MCF 10A (cell line): ENCODE measurements around the gene HEBP1. TPM values are rescaled to one million over a fixed set of nuclear protein-coding genes. Genes with fewer than 3 reads are reported as not detected.
A peak's percentile ranks its signal among the peaks of the same experiment; 100 is the strongest.

ENCODE experiments used
- BruUV-seq: library from RNA; stranded (reverse); fragments of 400-500 nt; replicated peaks from 2 replicates; lab custom pipeline; 2021; lab: Mats Ljungman, UMichigan
- CTCF ChIA-PET: fragments of 300-600 bp; sonication (Branson Sonifier 250); formaldehyde crosslinking; extraction: SDS; loops from one replicate; lab custom pipeline; 2021; ENCODE audit warnings: antibody characterized with exemption, inconsistent platforms; lab: Yijun Ruan, JAX
- POLR2A ChIA-PET: fragments of 300-600, 350-650 bp; sonication (Branson Sonifier 250); formaldehyde crosslinking; extraction: SDS; loops from one replicate; lab custom pipeline; 2020; ENCODE audit warnings: antibody characterized with exemption, inconsistent platforms; lab: Yijun Ruan, JAX
- DNase-seq: peaks from one replicate; pipeline ENCODE4 v3.0.0-alpha.2; 2018; ENCODE audit not compliant: unreplicated experiment
- H3K27ac Mint-ChIP-seq: one replicate; pipeline ENCODE4 v1.8.0; 2022; ENCODE audit warnings: mild to moderate bottlenecking, low read depth, mixed read lengths; ENCODE audit not compliant: unreplicated experiment
- H3K27me3 Mint-ChIP-seq: one replicate; pipeline ENCODE4 v1.8.0; 2022; ENCODE audit warnings: mixed read lengths; ENCODE audit not compliant: insufficient read depth, unreplicated experiment
- H3K36me3 Mint-ChIP-seq: one replicate; pipeline ENCODE4 v1.8.0; 2022; ENCODE audit warnings: mild to moderate bottlenecking, moderate library complexity, mixed read lengths; ENCODE audit not compliant: insufficient read depth, unreplicated experiment
- H3K4me1 Mint-ChIP-seq: one replicate; pipeline ENCODE4 v1.8.0; 2022; ENCODE audit warnings: mixed read lengths; ENCODE audit not compliant: insufficient read depth, unreplicated experiment
- H3K4me3 Mint-ChIP-seq: one replicate; pipeline ENCODE4 v1.8.0; 2022; ENCODE audit warnings: mild to moderate bottlenecking, moderate library complexity, mixed read lengths; ENCODE audit not compliant: unreplicated experiment
- H3K9me3 Mint-ChIP-seq: one replicate; pipeline ENCODE4 v1.8.0; 2022; ENCODE audit warnings: mixed read lengths; ENCODE audit not compliant: unreplicated experiment
- intact Hi-C: fragments of 100-400 bp; cut with micrococcal nuclease; formaldehyde crosslinking; loops from 2 replicates; pipeline ENCODE4 v1.14.1; 2022
- total RNA-seq: library from RNA; stranded (reverse); gene quantifications from 2 replicates; pipeline ENCODE4 v1.2.3, GENCODE V29; 2022
- TF ChIP-seq, protein P1 (sequence below): fragments of 200-600 bp; IDR thresholded peaks from one replicate; pipeline ENCODE4 v1.8.0; 2022; ENCODE audit warnings: antibody characterized with exemption, mild to moderate bottlenecking; ENCODE audit not compliant: unreplicated experiment

Gene HEBP1
- total RNA-seq, 1 experiment from 2014 or later = 30.8 TPM

DNA sequence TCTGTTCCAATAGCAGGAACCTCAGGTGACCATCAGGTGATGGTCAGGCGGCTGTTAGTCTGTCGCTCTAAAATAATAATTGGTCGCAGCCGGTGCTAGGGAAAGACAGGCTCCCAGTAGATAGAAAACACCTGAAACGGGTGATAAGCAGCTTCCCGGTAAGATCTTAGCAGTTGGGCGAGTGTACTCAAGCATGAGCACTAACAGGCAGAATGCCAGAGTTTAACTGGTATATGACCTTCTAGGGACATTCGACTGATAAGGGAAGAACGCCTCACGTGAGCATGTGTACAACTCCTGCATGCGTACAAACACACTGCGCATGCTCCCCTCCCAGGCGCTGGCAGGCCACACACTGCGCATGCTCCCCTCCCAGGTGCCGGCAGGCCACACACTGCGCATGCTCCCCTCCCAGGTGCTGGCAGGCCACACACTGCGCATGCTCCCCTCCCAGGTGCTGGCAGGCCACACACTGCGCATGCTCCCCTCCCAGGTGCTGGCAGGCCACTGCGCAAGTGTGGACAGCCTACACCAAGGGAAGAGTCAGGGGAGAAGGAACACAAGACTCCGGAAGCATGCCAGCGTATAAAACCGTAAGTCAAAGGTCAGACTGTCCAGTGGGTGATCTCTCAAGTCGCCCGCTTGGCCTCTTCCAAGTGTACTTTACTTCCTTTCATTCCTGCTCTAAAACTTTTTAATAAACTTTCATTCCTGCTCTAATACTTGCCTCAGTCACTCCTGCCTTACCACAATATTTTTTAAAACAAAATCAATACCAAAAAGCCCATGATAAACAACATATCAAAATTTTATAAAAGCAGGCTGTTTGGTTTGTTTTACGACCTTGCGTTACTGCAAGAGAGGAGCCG lies 72.6 kb downstream of the HEBP1 start:
- intact Hi-C loops = no loop called here
- H3K27me3 Mint-ChIP-seq = no peaks in the 10 kb centered on the region
- ChIA-PET POLR2A (interaction anchor here (1.1 to 1.2 kb wide), 3 partner anchors 49 to 290 kb away, joined by 3 read pairs; no protein-coding TSS in a partner anchor), CTCF (interaction anchor here (0.7 to 1.8 kb wide), 6 partner anchors 9 to 115 kb away, joined by 3 to 14 read pairs (median 4); no protein-coding TSS in a partner anchor)
- BruUV-seq = TSS peak; percentile 86
- TF ChIP-seq, protein P1, sequence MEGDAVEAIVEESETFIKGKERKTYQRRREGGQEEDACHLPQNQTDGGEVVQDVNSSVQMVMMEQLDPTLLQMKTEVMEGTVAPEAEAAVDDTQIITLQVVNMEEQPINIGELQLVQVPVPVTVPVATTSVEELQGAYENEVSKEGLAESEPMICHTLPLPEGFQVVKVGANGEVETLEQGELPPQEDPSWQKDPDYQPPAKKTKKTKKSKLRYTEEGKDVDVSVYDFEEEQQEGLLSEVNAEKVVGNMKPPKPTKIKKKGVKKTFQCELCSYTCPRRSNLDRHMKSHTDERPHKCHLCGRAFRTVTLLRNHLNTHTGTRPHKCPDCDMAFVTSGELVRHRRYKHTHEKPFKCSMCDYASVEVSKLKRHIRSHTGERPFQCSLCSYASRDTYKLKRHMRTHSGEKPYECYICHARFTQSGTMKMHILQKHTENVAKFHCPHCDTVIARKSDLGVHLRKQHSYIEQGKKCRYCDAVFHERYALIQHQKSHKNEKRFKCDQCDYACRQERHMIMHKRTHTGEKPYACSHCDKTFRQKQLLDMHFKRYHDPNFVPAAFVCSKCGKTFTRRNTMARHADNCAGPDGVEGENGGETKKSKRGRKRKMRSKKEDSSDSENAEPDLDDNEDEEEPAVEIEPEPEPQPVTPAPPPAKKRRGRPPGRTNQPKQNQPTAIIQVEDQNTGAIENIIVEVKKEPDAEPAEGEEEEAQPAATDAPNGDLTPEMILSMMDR = no peak
- no peaks in the 10 kb centered on the region for H3K36me3 Mint-ChIP-seq
- peak; percentile 72 for DNase-seq
- H3K27ac Mint-ChIP-seq = no peak overlapping the region
- peak overlapping the region; percentile 75 for H3K4me3 Mint-ChIP-seq
- H3K4me1 Mint-ChIP-seq = peaks cover 15% of the 10 kb centered on the region
- no peaks in the 10 kb centered on the region for H3K9me3 Mint-ChIP-seq

DNA sequence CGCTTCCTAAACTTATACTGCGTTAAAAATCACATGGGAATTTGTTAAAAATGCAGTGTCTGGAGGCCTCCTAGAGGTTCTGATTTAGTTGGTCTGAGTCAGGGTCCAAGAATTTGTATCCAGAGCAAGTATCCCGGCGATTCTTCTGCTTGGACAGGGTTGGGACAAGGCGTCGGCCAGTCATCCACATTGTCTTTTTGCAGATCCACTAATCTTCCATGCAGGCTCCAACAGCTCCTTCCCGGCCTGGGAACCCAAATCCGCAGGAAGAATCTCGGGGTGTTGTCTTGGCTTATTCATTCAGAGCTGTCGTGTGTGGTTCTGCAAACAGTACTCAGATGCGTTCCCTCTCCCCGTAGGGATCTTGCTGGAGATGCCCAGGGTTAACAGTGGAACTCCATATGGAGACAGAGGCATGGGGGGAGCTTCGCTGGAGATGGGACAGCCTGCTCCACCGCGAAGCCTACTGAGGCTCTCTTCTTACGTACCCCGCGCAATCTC lies 73.4 kb downstream of the HEBP1 start:
- ChIA-PET POLR2A (interaction anchor here (0.5 to 1.2 kb wide), 5 partner anchors 30 to 731 kb away, joined by 3 read pairs; no protein-coding TSS in a partner anchor), CTCF (interaction anchor here (0.5 to 1.8 kb wide), 10 partner anchors 8 to 328 kb away, joined by 3 to 14 read pairs (median 4); no protein-coding TSS in a partner anchor)
- Mint-ChIP-seq H3K36me3 (no peaks in the 10 kb centered on the region), H3K9me3 (no peaks in the 10 kb centered on the region), H3K27ac (no peak overlapping the region), H3K4me1 (peaks cover 15% of the 10 kb centered on the region), H3K27me3 (no peaks in the 10 kb centered on the region), H3K4me3 (peak overlapping the region; percentile 75)
- TF ChIP-seq, protein P1 = no peak
- BruUV-seq = no TSS peak
- no peak for DNase-seq
- intact Hi-C loops = no loop called here

DNA sequence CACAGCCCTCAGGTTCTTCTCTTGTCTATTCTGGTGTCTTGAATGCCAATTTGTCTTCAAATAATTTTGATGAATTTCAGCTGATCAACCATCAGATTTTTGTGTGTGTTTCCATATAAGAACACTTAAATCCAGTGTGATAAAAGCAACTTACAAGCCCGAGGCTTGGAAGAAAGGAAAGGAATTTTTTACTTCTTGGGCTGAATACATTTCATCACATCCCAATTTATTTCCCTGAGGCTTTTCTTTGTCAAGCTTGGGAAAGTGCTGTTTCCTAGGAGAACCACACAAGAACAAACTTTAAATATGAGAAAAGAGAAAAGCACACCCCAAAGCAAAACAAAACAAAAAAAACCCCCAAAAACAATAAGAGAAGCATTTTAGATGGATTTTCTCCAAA lies 74.7 kb downstream of the HEBP1 start:
- intact Hi-C loops = no loop called here
- no peaks in the 10 kb centered on the region for H3K36me3 Mint-ChIP-seq
- no peak overlapping the region for H3K4me3 Mint-ChIP-seq
- DNase-seq = no peak
- no TSS peak for BruUV-seq
- TF ChIP-seq, protein P1 = no peak
- no peak overlapping the region for H3K27ac Mint-ChIP-seq
- H3K27me3 Mint-ChIP-seq = no peaks in the 10 kb centered on the region
- ChIA-PET CTCF (interaction anchor here (0.7 to 1.7 kb wide), 3 partner anchors 89 to 132 kb away, joined by 3 to 5 read pairs (median 3); no protein-coding TSS in a partner anchor), POLR2A (interaction anchor here (1.2 kb wide), 1 partner anchor 74 kb away, joined by 3 read pairs; no protein-coding TSS in a partner anchor)
- no peaks in the 10 kb centered on the region for H3K9me3 Mint-ChIP-seq
- peaks cover 15% of the 10 kb centered on the region for H3K4me1 Mint-ChIP-seq

Other genes with a start within 250 kb of the HEBP1 start
- 8.0 and 8.2 TPM in 2 replicates for gene APOLD1, start 214.6 kb downstream of the HEBP1 start, total RNA-seq
- gene DDX47, start 186.9 kb downstream of the HEBP1 start, total RNA-seq = 47.0 and 47.7 TPM in 2 replicates
- 24.1 and 42.1 TPM in 2 replicates for gene GPRC5A, start 108.7 kb downstream of the HEBP1 start, total RNA-seq
- gene GPRC5D, start 48.1 kb downstream of the HEBP1 start, total RNA-seq = not detected in 2 replicates
- 5.4 and 5.7 TPM in 2 replicates for gene FAM234B, start 44.1 kb upstream of the HEBP1 start, total RNA-seq
- gene GSG1, start 103.4 kb upstream of the HEBP1 start, total RNA-seq = not detected in 2 replicates
- gene EMP1, start 196.5 kb upstream of the HEBP1 start, total RNA-seq = 193 and 230 TPM in 2 replicates